Epithelial cell of proximal tubule (primary cell): ENCODE measurements around the gene ESD. TPM values are rescaled to one million over a fixed set of nuclear protein-coding genes. Genes with fewer than 3 reads are reported as not detected.

Source experiments
- DNase-seq: peaks from one replicate; pipeline ENCODE4 v3.0.0-alpha.2; 2011; ENCODE audit warnings: low read depth
- H3K4me3 ChIP-seq: 2 replicates; pipeline ENCODE4 v1.5.1; 2011; ENCODE audit warnings: low read depth, mild to moderate bottlenecking, low read length
- CTCF ChIP-seq: conservative IDR thresholded peaks from 2 replicates; pipeline ENCODE4 v1.5.1; 2012; ENCODE audit warnings: low read depth, mild to moderate bottlenecking, low read length
- total RNA-seq: library from RNA; depleted of rRNA; stranded (reverse); fragments of >200 nt; gene quantifications from 2 replicates; pipeline ENCODE4 v1.2.3, GENCODE V29; 2015

The ESD gene
- total RNA-seq, 1 donor from 2014 or later, result 163 TPM

- DNase-seq, result no peak
- H3K4me3 ChIP-seq, result no peak overlapping the region
- TF ChIP-seq CTCF, result no peak
These were observed 44.9 kb downstream of the ESD start for GRCh38 chr13:46751811-46752635.

GRCh38 chr13:46749951-46750350 lies 47.0 kb downstream of the ESD start:
- DNase-seq, result no peak
- H3K4me3 ChIP-seq, result no peak overlapping the region
- no peak for TF ChIP-seq CTCF

- DNase-seq, result no peak
- no peak overlapping the region for H3K4me3 ChIP-seq
- TF ChIP-seq CTCF, result no peak
These were observed 48.7 kb downstream of the ESD start for GRCh38 chr13:46748300-46748699.

GRCh38 chr13:46747031-46747820 lies 49.7 kb downstream of the ESD start:
- H3K4me3 ChIP-seq, result no peak overlapping the region
- TF ChIP-seq CTCF, result no peak
- no peak for DNase-seq

GRCh38 chr13:46745706-46746105 lies 51.3 kb downstream of the ESD start:
- DNase-seq, result no peak
- no peak overlapping the region for H3K4me3 ChIP-seq
- no peak for TF ChIP-seq CTCF

- no peak for TF ChIP-seq CTCF
- no peak overlapping the region for H3K4me3 ChIP-seq
- no peak for DNase-seq
These were observed 51.9 kb downstream of the ESD start for GRCh38 chr13:46745062-46745461.
